HL-60/S4 treated with retinoic acid at 250 ng/mL for 4 days and 3 days (cell line): ENCODE results near the gene KLHDC8A.
"Not testable (repeated sequence)": the region's sequence is repeated elsewhere in the genome, so short reads cannot be mapped to it uniquely, and the experiment has no call there.

Experiments used
- in situ Hi-C: fragments of 300-500 bp; cut with MboI; formaldehyde crosslinking; loops from 2 replicates; pipeline ENCODE4 v1.7.0; 2022; ENCODE audit warnings: low sequenced_read_pairs

KLHDC8A gene, protein sequence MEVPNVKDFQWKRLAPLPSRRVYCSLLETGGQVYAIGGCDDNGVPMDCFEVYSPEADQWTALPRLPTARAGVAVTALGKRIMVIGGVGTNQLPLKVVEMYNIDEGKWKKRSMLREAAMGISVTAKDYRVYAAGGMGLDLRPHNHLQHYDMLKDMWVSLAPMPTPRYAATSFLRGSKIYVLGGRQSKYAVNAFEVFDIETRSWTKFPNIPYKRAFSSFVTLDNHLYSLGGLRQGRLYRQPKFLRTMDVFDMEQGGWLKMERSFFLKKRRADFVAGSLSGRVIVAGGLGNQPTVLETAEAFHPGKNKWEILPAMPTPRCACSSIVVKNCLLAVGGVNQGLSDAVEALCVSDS

DNA sequence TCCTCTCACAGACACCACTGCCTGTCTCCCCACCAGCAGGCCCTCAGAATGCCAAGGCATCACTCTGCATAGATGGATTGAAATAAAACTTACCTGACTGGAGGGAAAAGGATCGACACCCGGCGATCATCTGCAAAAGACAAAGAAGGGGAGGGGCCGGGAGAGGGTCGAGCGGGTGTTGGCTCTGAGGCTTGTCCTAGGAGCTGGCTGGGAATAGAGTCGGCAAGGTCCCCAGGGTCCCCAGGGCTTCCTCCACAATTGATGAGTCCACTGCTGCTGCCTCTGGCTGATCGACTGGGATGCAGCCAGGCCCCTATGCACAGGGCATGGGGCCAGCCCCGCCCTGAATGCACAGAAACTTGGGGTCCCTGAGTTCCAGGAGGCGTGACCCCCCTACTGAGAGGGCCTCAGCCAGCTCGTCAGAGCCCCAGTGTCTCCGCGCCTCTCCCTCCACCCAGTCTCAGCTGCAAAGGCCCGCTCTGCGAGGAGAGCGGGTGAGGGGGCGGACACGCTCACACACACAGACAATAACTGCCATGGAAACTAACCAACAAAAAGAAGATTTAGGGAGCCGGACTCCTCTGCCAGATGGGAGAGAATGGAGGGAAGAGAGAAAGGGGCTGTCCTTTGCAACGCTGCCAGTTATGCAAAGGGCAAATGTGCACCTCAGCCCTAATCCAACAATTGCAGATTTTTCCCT is at the start of gene KLHDC8A:
Gene KLHDC8A, minus strand, starts transcription at position 483 of the 700 bp plus-strand sequence. CDS start 13,318 bp downstream, outside the sequence.
- in situ Hi-C loops, result no loop called here

DNA sequence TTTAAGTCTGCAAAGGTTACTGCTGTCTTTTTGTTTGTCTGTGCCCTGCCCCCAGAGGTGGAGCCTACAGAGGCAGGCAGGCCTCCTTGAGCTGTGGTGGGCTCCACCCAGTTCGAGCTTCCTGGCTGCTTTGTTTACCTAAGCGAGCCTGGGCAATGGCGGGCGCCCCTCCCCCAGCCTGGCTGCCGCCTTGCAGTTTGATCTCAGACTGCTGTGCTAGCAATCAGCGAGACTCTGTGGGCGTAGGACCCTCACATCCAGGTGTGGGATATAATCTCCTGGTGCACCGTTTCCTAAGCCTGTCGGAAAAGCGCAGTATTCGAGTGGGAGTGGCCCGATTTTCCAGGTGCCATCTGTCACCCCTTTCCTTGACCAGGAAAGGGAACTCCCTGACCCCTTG is 49.5 kb upstream of the KLHDC8A start:
- in situ Hi-C loops, result not testable (repeated sequence)

DNA sequence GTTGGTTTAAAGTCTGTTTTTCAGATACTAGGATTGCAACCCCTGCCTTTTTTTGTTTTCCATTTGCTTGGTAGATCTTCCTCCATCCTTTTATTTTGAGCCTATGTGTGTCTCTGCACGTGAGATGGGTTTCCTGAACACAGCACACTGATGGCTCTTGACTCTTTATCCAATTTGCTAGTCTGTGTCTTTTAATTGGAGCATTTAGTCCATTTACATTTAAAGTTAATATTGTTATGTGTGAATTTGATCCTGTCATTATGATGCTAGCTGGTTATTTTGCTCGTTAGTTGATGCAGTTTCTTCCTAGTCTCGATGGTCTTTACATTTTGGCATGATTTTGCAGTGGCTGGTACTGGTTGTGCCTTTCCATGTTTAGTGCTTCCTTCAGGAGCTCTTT is 47.8 kb upstream of the KLHDC8A start:
- in situ Hi-C loops, result not testable (repeated sequence)

DNA sequence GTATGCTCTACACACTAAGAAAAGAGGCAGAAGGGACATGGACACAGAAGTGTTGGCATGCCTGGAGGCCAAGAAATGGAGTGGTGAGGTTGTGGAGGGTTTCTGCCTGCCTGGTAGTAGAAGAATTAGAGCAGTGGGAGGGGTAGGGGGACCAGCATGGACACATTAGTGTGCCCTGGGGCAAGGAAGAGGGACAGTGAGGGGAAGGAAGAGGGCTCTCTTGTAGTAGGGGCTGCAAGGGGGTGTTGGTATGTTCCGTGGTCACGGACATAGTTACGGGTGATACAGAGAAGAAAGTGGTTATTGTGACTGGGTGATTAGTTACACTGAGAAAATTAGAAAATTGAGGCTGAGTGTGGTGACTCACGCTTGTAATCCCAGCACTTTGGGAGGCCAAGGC is 41.9 kb upstream of the KLHDC8A start:
- in situ Hi-C loops, result no loop called here

DNA sequence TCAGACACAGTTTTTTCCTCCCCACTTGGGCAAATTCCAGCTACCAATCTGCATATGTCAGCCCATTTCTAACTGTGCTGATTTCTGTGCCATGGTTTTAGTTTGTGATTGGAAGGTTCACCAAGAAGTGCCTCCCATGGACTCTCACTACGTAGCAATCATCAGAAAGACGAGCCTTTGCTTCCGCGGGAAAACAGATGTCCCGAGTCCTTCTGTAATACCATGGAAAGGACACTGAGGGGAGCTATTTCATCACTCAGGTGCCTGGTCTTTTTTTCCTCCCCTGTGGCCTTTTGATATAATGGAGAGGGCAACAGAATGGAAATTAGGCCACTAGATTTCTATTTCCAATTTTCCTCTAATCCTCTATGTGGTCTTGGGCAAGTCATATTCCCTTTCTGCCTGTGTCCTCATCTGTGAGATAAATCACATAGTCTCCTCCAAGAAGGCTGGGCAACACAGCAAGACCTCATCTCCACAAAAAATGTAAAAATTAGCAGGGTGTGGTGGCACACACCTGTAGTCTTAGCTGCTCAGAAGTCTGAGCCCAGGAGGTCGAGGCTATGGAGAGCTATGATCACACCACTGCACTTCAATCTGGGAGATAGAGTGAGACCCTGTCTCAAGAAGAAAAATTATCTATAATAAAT is 40.4 kb upstream of the KLHDC8A start:
- in situ Hi-C loops, result no loop called here

DNA sequence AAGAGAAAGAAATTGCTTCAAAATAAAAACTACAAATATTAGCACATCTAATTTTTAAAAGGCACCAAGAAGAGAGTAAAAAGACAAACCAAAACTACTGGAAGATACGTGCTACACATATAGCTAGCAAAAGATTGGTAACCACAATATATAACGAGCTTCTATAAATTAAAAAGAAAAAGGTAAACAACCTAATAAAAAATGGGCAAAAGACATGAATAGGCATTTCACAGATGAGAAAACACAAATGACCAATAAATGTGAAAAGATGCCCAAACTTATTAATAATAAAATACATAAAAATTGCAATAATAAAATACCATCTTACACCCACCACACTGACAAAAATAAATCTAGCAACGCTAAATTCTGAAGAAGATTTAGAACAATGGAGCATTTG is 38.9 kb upstream of the KLHDC8A start:
- in situ Hi-C loops, result no loop called here

DNA sequence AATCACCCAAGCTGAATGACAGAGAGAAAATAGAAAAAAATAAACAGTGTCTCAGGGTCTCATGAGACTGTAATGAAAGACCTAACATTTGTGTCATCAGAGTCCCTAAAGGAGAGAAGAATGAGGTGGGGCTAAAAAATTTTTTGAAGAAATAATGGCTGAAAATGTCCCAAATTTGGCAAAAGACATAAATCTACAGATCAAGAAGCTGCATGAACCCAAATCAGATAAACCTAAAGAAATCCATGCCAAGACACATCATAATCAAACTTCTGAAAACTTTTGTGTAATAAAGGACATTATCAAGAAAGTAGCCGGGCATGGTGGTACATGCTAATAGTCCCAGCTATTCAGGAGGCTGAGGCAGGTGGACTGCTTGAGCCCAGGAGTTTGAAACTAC is 35.9 kb upstream of the KLHDC8A start:
- in situ Hi-C loops, result no loop called here

DNA sequence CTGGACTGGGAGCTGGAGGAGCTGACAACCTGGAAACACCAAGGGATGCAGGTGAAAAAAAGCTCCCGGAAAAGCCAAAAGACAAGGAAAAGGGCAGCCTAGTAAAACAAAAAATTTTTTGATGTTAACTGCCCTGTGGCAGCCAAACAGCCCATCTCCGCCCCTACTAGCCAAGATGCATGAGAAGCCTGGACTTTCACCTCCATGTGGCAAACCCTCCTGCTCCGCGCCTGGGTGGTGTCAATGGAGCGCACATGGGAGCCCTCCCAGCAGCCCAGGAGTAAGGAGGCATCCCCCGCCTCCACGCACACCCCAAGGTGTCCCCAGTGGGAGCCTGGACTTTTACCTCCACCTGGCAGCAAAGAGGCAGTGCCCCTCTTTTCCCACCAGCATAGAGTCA is 34.7 kb upstream of the KLHDC8A start:
- in situ Hi-C loops, result no loop called here

DNA sequence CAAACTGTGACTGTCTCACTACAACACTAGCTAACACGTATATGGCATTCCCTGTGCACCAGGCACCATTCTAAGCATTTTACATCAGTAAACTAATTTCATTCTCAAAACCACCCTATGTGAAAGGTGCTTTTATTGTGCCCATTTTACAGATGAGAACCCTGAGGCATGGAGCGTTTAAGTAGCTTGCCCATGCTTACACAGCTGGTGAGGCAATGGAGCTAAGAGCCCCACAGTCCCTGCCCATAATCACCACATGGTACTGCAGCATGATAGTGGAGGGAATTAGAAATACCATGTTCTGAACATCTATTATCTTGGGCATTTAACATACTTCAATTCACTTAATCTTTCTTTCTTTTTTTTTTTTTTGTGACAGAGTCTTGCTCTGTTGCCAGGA is 31.1 kb upstream of the KLHDC8A start:
- in situ Hi-C loops, result no loop called here

DNA sequence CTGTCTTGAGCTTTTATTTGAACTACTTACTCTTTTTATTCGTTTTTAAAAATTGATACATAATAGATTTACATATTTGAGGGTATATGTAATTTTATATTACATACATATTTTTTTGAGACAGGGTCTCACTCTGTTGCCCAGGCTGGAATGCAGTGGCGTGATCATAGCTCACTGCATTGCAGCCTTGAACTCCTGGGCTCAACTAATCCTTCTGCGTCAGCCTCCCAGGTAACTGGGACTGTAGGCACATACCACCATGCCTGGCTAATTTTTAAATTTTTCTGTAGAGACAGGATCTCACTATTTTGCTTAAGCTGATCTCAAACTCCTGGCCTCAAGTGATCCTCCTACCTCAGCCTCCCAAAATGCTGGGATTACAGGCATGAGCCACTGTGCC is 26.3 kb upstream of the KLHDC8A start:
- in situ Hi-C loops, result not testable (repeated sequence)

DNA sequence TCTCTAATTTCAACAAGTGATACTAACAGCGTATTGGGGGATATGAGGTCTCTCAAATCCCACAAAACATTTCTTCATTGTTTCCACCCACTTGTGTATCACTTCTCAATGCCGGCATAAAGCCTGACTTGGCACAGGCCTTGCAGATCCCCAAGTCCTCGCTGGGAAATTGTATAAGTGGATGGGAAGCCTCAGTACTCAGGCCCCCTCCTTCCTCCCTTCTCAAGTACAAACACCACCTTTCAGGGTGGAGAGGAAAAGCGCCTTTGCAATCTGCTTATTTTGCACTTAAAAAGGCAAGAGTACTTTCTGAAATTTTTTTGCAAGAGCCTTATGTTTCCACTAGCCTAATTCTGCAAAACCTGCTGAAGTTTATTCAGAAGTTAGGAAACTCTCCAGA is 25.8 kb upstream of the KLHDC8A start:
- in situ Hi-C loops, result no loop called here

DNA sequence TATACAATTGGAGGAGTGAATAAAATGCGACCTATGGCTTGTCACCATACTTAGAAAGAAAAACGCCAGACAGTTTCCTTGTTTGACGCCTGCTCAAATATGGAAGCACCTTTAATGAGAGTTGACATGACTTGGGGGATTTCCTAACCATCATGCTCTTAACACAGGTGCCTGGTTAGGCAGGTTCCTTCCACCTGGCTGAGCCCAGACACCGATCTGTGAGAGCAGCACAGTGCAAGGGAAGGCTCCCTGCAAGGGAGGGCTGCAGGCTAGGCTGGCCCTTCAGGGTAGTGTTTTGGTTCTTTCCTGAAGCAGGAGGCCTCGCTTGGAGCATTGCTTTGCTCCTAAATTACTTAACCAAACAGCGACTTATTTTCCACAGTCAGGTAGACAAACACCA is 24.6 kb upstream of the KLHDC8A start:
- in situ Hi-C loops, result no loop called here

DNA sequence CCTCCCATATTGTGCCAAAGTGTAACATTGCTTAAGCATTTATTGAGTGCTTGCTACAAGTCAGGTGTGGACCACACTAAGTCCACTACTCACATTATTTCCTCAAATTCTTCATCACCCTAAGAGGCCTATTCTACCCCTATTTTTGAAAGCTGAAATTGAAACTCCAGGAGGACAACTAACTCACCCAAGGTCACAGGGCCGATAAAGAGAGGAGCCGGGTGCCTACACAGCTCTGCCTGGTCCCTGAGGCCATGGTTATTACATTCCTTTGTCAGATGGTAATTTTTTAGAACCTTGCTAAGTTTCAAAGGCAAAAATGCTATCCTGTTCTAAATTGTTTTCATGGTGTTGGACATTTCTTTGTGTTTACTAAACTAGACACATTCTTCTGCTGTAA is 24.2 kb upstream of the KLHDC8A start:
- in situ Hi-C loops, result no loop called here

DNA sequence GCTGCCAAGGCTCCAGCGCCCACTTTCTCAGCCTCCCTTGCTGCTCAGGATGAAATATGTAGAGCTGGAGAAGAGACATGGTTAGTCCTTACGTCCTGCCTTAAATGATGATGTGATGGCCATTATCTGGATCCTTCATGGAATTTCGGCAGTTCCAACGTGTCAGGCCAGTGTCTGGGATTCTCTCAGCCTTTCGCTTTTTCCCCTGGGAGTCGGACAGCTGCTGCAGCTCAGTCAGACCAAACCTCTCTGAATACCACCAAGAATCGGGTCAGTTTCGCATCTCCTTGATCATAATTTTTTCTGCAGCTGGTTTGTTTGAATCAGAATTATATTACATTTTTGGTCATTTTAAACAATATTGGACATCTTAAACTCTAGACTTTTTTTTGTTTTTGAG is 22.3 kb upstream of the KLHDC8A start:
- in situ Hi-C loops, result no loop called here

DNA sequence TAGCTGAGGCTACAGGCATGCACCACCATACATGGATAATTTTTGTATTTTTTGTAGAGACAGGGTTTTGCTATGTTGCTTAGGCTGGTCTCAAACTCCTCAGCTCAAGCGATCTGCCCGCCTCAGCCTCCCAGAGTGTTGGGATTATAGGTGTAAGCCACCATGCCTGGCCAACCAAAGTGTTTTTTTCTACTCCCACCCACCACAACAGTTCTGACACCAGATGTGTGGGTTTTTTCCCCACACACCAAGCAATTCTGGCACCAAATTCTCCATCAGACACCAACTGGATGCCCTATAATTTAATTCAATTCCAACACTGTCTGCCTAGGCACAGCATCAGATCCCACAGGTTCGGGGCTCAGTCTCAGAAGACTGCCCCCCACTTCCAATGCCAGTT is 20.6 kb upstream of the KLHDC8A start:
- in situ Hi-C loops, result no loop called here

DNA sequence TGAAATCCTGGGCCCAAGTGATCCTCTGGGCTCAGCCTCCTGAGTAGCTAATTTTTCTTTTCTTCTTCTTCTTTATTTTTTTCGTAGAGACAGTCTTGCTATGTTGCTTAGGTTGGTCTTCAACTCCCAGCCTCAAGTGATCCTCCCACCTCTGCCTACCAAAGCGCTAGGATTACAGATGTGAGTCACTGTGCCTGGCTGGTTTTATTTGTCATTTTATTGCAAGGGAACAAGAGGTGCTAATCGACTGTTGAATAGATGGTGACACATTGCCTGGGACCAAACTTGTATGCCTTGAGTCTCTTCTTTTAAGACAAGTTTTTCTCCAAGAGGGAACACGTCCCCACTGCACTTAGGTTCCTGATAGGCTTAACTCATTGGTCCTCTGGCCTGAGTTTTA is 20.0 kb upstream of the KLHDC8A start:
- in situ Hi-C loops, result no loop called here

DNA sequence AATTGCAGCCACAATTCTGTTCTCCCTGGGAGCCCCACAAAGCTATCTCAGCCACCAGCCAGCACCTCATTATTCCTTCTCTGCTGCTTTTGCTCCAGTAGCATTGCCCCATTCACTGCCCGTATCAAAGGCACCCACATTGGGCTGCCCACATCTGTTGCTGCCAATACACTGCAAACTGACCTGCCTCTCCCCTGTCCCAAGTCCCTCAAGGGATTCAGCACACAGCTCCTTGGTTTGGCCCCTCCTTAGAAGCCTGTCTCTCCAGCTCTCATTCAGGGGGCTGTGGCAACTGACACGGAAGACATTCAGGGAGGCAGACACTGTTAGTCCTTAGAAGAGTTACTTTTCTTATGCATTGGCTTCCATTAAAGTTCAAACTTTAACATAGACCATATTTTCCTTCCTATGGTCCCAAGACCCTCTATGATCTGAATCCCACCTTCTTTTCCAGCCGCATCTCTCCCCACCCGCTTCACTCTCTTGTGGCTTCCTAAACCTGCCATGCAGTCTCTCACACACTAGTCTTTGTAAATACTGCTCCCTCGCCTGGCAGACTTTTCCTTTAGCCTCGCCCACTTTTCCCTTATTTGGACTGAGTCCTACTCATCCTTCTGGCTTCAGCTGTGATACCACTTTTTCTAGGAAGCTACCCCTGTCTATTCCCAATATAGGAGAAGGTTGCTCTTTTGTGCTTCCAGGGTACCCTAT is 19.3 kb upstream of the KLHDC8A start:
- in situ Hi-C loops, result no loop called here

DNA sequence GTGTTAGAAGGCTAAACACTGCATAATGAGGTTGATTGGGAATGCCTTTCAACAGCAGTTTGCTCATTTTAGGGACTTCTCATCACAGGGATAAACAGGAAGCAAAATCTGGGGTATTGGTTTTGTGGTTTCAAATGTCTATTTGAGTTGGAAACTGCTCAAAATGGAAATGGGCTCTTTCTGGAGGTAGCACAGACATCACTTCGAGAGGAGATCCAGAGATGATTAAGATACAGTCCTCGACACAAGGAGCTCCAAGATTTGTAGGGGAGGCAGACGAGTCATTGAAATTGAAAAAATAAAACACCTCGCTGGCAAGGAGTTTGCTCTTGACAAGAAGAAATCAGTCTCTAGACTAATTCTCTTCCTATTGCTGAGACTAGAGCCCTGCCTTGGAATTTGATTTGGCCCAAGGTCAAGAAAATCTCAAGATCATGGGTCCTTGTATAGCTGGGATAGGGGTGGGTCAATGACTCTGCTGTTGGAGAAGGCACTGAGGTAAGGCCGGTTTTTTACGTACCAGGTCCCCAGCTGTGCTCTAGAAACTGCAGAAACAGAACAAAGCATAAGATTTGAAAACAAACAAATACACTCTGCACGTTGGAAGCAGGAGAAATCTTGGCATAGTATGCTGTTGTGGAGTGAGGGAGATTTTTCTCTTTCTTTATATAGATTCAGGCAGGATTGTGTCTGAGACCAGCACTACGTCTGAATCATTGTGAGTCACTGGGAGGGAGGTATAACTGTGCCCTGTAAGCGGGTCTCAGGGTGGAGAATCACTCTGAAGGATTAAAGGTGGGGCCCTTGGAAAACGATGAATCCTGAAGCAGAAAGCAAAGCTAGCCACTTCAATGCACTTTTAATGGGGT is 17.7 kb upstream of the KLHDC8A start:
- in situ Hi-C loops, result no loop called here

DNA sequence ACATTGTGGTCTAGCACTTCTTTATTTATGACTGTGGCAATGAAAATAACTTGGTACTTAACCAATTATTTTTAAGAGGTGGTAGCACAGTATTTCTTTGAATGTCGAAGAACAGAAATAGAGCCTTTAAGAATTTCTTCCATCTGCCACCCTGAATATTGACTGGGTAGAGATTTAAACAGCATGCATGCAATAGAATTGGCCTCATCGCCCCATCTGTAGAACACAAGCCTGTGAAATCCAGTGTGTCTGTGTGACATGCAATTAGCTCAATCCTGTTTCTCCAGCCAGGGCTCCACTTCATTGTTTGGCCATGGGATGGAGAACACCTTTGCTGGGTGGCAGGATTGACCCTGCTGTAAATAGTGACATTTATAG is 17.1 kb upstream of the KLHDC8A start:
- in situ Hi-C loops, result no loop called here

DNA sequence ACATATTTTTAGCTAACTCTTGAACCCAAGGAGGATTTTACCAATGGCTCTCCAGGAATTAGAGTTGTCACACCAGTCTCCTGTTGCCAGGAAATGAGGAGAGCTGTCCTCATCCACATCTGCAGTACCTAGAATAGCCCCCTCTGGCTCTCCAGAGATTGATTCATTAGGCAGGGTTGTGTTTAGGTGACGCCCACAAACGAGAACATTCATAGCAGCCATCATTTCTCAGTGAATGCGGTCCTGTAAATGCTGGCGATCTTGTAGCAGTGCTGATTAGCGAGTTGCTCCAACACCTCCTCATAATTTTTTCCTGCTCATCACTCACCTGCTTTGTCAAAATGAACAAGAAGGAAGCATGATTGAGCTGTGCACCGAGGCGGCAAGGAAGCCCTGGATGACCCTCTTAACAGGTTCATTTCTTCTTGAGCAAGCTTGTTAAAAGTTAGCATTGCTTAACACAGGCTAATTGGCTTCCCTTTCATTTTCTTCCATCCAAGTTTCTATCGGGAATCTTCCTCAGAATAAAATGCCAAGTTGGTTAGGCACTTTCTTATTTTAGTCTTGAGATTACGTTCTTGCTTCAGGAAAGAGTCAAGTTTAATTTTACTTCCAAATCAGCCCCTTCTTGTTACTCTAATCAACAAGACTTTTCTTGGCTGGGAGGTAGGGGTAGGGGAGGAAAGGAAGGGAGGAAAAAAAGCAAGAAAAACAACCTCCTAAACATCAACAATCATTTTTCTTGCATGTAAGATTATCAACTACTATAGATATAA is 16.5 kb upstream of the KLHDC8A start:
- in situ Hi-C loops, result no loop called here
